Stimulated activated CD8-positive, alpha-beta memory T cell treated with anti-CD3 and anti-CD28 coated beads, Interleukin-4, amount 100 ng/mL, for 4 hours (primary cell): ENCODE measurements around the gene RNF181.
"Not testable (repeated sequence)": the region's sequence is repeated elsewhere in the genome, so short reads cannot be mapped to it uniquely, and the experiment has no call there.

ENCODE experiments used
- DNase-seq, 2 donors: peaks; one replicate each; pipeline ENCODE4 v3.0.0-alpha.2; 2020; ENCODE audit warnings: low read depth in 2 of 2, low spot score in 1 of 2

RNF181 gene

GRCh38 chr2:85611705-85612587 lies 16.4 kb downstream of the RNF181 start, which contains the start of gene C2orf68:
Gene C2orf68, minus strand, starts transcription at chr2:85612066. Its CDS starts 82 bp downstream, at chr2:85611984.
- peak; percentile 54 to 70 for DNase-seq

DNA sequence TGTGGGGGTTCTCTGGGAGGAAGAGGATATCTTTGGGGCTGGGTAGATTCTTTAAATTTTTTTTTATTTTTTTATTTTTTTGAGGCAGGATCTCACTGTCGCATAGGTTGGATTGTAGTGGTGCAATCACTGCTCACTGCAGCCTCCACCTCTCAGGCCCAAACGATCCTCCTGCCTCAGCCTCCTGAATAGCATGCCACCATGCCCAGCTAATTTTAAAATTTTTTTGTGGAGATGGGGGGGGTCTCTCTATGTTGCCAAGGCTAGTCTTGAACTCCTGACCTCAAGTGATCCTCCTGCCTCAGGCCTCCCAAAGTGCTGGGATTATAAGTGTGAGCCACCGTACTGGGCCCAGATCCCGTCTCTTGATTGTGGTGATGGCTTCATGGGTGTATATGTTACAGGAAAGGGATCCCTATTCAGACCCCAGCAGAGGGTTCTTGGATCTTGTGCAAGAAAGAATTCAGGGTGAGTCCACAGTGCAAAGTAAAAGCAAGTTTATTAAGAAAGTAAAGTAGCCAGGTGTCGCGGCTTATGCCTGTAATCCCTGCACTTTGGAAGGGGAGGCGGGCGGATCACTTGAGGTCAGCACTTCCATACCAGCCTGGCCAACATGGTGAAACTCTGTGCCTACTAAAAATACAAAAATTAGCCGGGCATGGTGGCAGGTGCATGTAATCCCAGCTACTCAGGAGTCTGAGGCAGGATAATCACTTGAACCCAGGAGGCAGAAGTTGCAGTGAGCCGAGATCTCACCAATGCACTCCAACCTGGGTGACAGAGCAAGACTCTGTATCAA lies 18.4 kb downstream of the RNF181 start:
- DNase-seq: no peak

DNA sequence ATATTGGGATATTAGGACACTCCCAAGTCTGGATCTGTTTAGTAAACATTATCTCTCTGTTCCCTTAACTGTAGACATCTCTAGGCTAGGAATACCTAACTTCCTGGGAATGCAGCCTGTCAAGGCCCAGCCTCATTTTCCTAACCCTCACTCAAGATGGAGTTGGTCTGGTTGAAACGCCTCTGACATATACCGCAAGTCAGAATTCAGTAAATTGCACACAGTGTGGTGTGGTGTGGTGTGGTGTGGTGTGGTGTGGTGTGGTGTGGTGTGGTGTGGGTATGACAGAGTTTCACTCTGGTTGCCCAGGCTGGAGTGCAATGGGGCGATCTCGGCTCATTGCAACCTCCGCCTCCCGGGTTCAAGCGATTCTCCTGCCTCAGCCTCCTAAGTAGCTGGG lies 19.2 kb downstream of the RNF181 start:
- DNase-seq: not testable (repeated sequence)

GRCh38 chr2:85615413-85615728 lies 19.8 kb downstream of the RNF181 start:
- no peak for DNase-seq

DNA sequence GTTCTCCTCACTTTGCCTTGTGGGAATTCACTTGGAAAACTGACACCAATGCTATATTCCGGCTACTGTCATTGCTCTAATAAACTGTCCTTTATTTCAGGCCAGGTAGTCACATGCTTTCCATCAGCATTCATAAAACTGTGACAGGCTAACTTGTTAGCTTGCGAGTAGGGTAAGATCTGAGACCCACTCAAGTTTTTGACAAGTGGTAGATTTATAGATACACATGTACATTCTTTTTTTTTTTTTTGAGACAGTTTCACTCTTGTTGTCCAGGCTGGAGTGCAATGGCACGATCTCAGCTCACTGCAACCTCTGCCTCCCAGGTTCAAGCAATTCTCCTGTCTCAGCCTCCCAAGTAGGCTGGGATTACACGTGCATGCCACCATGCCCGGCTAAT lies 22.2 kb downstream of the RNF181 start:
- not testable (repeated sequence) for DNase-seq

GRCh38 chr2:85619617-85620016 lies 24.1 kb downstream of the RNF181 start:
- no peak for DNase-seq

DNA sequence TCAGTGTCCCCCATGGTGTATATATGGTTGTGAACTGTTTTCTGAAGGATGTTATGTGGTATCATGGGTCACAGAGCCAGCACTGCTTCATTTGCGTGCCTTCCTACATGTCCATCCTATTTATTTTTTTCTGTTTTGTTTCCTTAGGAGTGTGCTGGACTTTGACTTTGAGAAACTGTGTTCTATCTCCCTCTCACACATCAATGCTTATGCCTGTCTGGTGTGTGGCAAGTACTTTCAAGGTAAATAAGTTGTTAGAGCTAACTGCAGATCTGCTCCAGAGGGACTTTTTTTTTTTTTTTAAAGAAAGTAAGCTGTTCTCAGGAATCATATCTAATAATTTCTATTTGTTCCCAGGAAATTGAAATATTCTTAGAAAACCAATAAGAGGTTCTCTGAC lies 25.8 kb downstream of the RNF181 start:
- no peak for DNase-seq

- no peak for DNase-seq
Measured at GRCh38 chr2:85623991-85624390, 28.4 kb downstream of the RNF181 start.

- no peak for DNase-seq
Measured at GRCh38 chr2:85628658-85629057, 33.1 kb downstream of the RNF181 start.

DNA sequence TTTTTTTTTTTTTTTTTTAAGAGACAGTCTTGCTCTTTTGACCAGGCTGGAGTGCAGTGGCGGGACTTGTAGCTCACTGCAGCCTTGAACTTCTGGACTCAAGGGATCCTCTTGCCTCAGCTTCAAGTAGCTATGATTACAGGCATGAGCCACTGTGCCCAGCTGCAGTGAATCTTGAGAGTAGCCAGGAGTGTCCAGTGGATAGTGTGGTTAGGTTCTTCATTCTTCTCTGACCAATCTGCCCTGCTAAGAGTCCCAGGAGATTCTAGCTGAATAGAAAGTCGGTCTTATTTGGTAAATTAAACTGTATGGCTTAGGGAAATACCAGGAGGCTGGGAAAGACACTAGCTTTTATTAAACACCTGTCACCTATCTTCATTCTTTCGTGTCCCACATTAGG lies 35.8 kb downstream of the RNF181 start:
- no peak for DNase-seq

GRCh38 chr2:85635011-85635410 lies 39.5 kb downstream of the RNF181 start:
- no peak for DNase-seq

DNA sequence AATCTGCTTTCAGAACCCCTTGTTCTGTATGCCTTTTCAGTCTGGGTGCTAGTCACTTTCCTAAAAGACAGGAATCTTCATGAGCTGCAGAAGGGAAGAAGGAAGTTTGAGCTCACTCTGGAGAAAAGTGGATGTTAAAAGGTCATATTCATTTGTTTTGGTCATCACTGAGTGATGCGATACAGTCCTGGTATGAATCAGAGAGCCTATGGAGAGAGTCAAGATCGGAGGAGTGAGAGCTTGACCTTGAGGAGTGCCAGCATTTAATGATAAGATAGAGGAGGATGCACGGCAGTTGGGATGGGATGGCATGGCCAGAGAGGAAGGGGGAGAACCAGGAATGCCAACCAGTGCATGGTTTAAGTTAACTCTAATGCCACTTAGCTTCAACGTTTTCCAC lies 40.1 kb downstream of the RNF181 start:
- DNase-seq: no peak

GRCh38 chr2:85642725-85643124 lies 47.2 kb downstream of the RNF181 start:
- no peak for DNase-seq

DNA sequence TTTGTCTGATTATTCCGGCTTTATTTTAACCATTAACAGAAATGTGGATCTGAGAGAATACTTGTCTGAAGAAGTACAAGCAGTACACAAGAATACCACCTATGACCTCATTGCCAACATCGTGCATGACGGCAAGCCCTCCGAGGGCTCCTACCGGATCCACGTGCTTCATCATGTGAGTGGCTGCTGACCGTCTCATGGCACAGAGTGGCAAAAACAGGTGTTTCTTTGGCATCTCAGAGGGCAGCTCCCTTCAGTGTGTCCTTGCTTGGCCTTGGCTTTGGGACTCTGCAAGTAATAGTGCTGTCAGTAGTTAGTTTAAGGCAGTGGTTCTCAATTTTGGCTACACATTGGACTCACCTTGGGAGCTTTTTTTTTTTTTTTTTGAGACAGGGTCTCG lies 49.4 kb downstream of the RNF181 start:
- DNase-seq: no peak

DNA sequence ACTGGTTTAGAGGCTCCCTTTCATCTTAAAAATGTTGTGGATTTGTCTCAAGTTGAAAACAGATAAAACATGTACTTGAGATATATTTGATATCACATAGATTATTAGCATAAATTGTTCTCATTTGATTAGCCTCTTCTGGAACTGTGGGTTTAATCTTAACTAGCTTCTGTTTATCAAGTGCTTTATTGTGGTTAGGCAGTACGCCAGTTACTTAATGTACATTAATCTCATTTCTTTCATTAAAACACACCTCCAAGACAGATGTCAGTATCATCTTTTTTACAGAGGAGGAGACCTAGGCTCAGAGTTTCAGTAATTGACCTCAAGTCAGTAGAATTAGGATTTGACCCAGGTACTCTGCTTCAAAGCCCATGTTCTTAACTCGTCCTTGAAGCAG lies 50.6 kb downstream of the RNF181 start:
- no peak for DNase-seq
